Ovary (tissue), 9 donors: ENCODE data around the gene GABRR2. TPM values are rescaled to one million over a fixed set of nuclear protein-coding genes. Genes with fewer than 3 reads are reported as not detected.

Experiments
- DNase-seq, 5 donors: peaks; one replicate each; pipeline ENCODE4 v3.0.0-alpha.2; 2019 to 2020
- H3K27ac ChIP-seq, 2 donors: fragments of 200-600 bp; one replicate each; pipeline versions ENCODE4 v1.5.1 to v1.8.0; 2019 to 2022
- H3K27me3 ChIP-seq: fragments of 200-600 bp; one replicate; pipeline ENCODE4 v1.8.0; 2022
- H3K36me3 ChIP-seq: fragments of 200-600 bp; sonication (generic); one replicate; pipeline ENCODE4 v1.5.1; 2019
- H3K4me1 ChIP-seq: one replicate; pipeline ENCODE4 v1.8.1; 2013; ENCODE audit warnings: mild to moderate bottlenecking, moderate library complexity; ENCODE audit not compliant: insufficient read depth
- H3K4me3 ChIP-seq: fragments of 200-600 bp; sonication (generic); one replicate; pipeline ENCODE4 v1.5.1; 2017
- H3K9me3 ChIP-seq, 2 donors: fragments of 200-600 bp in 1 of 2; sonication (generic) in 1 of 2; one replicate each; pipeline versions ENCODE4 v1.5.1 to v1.8.1; 2013 to 2019; ENCODE audit warnings: mild to moderate bottlenecking in 1 of 2, moderate library complexity in 1 of 2
- CTCF ChIP-seq, 3 donors: fragments of 450-650 bp in 2 of 3; fragments of 200-600 bp in 1 of 3; IDR thresholded peaks; one replicate each; pipeline versions ENCODE4 v1.5.1 to v1.8.0; 2016 to 2022; ENCODE audit warnings: antibody characterized with exemption in 3 of 3, mild to moderate bottlenecking in 1 of 3
- EP300 ChIP-seq: sonication (generic); formaldehyde crosslinking; IDR thresholded peaks from one replicate; pipeline ENCODE4 v1.6.1; 2017; ENCODE audit warnings: antibody characterized with exemption
- POLR2A ChIP-seq: fragments of 450-650 bp; IDR thresholded peaks from one replicate; pipeline ENCODE4 v1.6.1; 2017; ENCODE audit warnings: antibody characterized with exemption, mild to moderate bottlenecking, moderate library complexity
- WGBS, 3 donors: extraction: QIAGEN DNeasy Blood & Tissue Kit in 1 of 3; methylation state at CpG; one replicate each; pipeline versions ENCODE4 v1.1.5 to v1.1.7; 2013 to 2017; 5-methylcytosine and 5-hydroxymethylcytosine counted together
- intact Hi-C, 4 donors: fragments of 100-400 bp; cut with DNase I; formaldehyde crosslinking; loops; one replicate each; pipeline versions ENCODE4 v1.11.0 to v1.15.1; 2022 to 2023
- polyA plus RNA-seq, 2 donors: library from polyadenylated mRNA; stranded (reverse); fragments of 200-250 nt in 1 of 2; fragments of 350-450 nt in 1 of 2; fragmentation: Illumina TruSeq in 1 of 2; extraction: RNeasy Lipid Tissue Mini Kit (QIAGEN cat#74804) in 1 of 2; gene quantifications; one replicate each; pipeline ENCODE4 v1.2.3, GENCODE V29; 2013 to 2014
- total RNA-seq, 7 donors: library from RNA; depleted of rRNA in 2 of 7; stranded (reverse); fragments of >200 nt in 2 of 7; fragmentation: NEBNext Ultra II Directional in 3 of 7; extraction: Animal tissue kit (Norgen Biotek cat#: 25700) in 3 of 7; gene quantifications; one replicate each; pipeline versions ENCODE4 v1.1.0 to v1.2.4, GENCODE V29; 2016 to 2023
- donor health status: DM: no; HTN: no; CAD: no; lungs with moderate emphysema.
- donor health status: DM: no; HTN: no; CAD: no.
- donor health status: Bipolar disorder and iron deficiency.
- donor health status: DM: yes; HTN: yes; CAD: no.
- donor health status: DM: no; HTN: no; CAD: no.
- donor health status: DM: yes; HTN: yes; CAD: no.

Gene GABRR2
- total and polyA plus RNA-seq, 9 donors, result 0.24 to 1.1 (median 0.52) TPM; not detected in 1

GRCh38 chr6:89314692-89315091 lies 407 bp downstream of the GABRR2 start:
- no peaks in the 10 kb centered on the region for H3K36me3 ChIP-seq
- no peaks in the 10 kb centered on the region for H3K4me1 ChIP-seq
- no peaks in the 10 kb centered on the region for H3K27me3 ChIP-seq
- no peak overlapping the region for H3K4me3 ChIP-seq
- TF ChIP-seq EP300 (no peak), CTCF (IDR thresholded peaks at IDR 0.05) (no peak), POLR2A (no peak)
- intact Hi-C loops, result loop anchor here in 1 of 4 donors (10.0 kb wide), 1 partner anchor 50 kb away; no protein-coding TSS in a partner anchor
- H3K9me3 ChIP-seq, result no peaks in the 10 kb centered on the region
- H3K27ac ChIP-seq, result no peak overlapping the region
- WGBS, 3 donors, result 81 to 92% (median 84%) methylated on average over 7 of the region's 7 CpGs
- DNase-seq, result no peak

- no peaks in the 10 kb centered on the region for H3K4me1 ChIP-seq
- intact Hi-C loops, result loop anchor here in 1 of 4 donors (10.0 kb wide), 1 partner anchor 52 kb away; no protein-coding TSS in a partner anchor
- H3K27me3 ChIP-seq, result no peaks in the 10 kb centered on the region
- no peaks in the 10 kb centered on the region for H3K36me3 ChIP-seq
- H3K4me3 ChIP-seq, result no peak overlapping the region
- no peak overlapping the region for H3K27ac ChIP-seq
- TF ChIP-seq POLR2A, result no peak
- no peak for TF ChIP-seq EP300
- no peak for TF ChIP-seq CTCF (IDR thresholded peaks at IDR 0.05)
- H3K9me3 ChIP-seq, result no peaks in the 10 kb centered on the region
- WGBS, 3 donors, result 37 to 40% (median 37%) methylated on average over 1 of the region's 1 CpG
- no peak for DNase-seq
These were observed 2.1 kb downstream of the GABRR2 start for GRCh38 chr6:89313006-89313405.

GRCh38 chr6:89311853-89312531 lies 3.1 kb downstream of the GABRR2 start:
- H3K9me3 ChIP-seq, result no peaks in the 10 kb centered on the region
- H3K4me1 ChIP-seq, result no peaks in the 10 kb centered on the region
- no peak for TF ChIP-seq POLR2A
- peak in 2 of 3 donors; percentile 47 to 57 for TF ChIP-seq CTCF (IDR thresholded peaks at IDR 0.05)
- TF ChIP-seq EP300, result no peak
- intact Hi-C loops, result loop anchor here in 1 of 4 donors (10.0 kb wide), 1 partner anchor 53 kb away; no protein-coding TSS in a partner anchor
- WGBS, 3 donors, result 21 to 26% (median 26%) methylated on average over 9 of the region's 9 CpGs
- no peak overlapping the region for H3K27ac ChIP-seq
- H3K4me3 ChIP-seq, result no peak overlapping the region
- no peaks in the 10 kb centered on the region for H3K27me3 ChIP-seq
- peak; percentile 48 to 69 (median 58) for DNase-seq
- H3K36me3 ChIP-seq, result no peaks in the 10 kb centered on the region

- intact Hi-C loops, result loop anchor here in 1 of 4 donors (10.0 kb wide), 1 partner anchor 53 kb away; no protein-coding TSS in a partner anchor
- no peak for DNase-seq
- H3K4me1 ChIP-seq, result no peaks in the 10 kb centered on the region
- H3K27me3 ChIP-seq, result no peaks in the 10 kb centered on the region
- H3K27ac ChIP-seq, result no peak overlapping the region
- H3K9me3 ChIP-seq, result no peaks in the 10 kb centered on the region
- 14 to 23% (median 17%) methylated on average over 5 of the region's 5 CpGs for WGBS, 3 donors
- no peaks in the 10 kb centered on the region for H3K36me3 ChIP-seq
- TF ChIP-seq EP300 (no peak), CTCF (IDR thresholded peaks at IDR 0.05) (no peak), POLR2A (no peak)
- H3K4me3 ChIP-seq, result no peak overlapping the region
These were observed 3.6 kb downstream of the GABRR2 start for GRCh38 chr6:89311530-89311852.
